ENCODE data around the gene SPATA2L.
"Not testable (repeated sequence)": the region's sequence is repeated elsewhere in the genome, so short reads cannot be mapped to it uniquely, and the experiment has no call there.

Gene SPATA2L

DNA sequence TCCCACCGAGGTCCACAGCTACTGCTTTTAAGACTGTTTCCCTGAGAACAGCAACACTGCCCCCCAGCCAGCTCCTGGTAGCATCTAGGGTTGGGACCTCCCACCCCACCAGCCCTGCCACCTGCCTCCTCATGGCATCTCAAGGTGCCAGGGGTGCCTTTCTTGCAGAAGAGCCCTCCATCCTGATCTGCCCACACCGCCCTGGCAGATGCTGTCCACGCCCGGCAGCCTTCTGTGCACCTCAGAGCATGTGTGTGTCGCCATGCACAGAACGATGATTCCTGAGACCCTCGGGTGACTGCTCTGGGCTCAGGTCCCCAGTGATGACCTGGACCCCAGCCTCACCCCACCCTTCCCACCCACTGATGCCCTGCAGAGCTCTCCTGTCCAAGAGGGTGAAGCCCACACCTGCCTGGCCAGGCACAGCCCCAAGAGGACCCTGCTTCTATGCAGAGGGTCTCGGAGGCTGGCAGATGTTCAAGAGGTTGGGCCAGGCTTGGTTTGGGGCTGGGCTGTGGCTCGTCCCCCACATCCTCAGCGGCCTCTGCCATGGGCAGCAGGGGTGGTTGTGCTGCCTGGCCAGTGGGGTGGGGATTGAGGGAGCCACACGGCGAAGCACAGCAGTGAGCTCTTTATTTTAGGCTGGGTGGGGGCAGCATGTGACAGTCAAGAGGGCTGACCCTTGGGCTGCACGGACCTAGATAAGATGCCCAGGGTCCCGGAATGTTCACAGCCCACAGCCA is 5.2 kb upstream of the SPATA2L start:
- DNase-seq = peak; percentile 59

DNA sequence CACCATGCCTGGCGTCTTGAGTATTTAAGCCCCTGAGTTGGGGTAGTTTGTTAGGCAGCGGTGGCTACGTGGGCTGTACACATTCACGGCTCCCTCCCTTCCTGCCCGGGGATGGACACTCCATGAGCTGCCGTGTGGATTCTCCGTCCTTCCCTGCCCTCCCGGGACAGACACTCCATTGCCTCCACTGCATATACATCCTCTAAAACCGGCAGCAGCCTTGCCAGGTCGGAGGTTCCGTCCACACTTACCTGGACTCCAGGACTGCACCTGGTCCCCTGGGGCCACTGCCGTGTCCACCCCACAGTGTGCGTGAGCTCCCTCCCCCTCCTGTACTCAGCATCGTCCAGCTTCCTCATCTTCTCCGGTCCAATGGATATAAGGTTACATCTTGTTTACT is 3.5 kb upstream of the SPATA2L start:
- no peak for DNase-seq

DNA sequence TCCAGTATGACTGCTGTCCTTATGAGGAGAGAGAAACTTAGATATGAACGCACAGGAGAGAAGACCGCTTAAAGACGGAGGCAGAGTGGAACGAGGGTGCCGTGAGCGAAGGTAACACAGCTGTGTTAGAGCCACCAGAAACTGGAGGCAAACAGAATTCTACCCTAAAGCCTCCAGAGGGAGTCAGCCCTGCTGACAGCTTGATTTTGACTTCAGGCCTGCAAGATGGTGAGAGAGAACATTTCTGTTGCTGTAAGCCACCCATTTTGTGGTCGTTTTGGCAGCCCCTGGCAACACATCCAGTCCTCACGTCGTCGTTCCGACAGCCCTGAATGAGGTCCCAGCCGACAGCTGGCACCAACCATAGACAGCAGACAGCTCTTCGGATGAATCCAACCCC is 2.8 kb upstream of the SPATA2L start:
- no peak for DNase-seq

DNA sequence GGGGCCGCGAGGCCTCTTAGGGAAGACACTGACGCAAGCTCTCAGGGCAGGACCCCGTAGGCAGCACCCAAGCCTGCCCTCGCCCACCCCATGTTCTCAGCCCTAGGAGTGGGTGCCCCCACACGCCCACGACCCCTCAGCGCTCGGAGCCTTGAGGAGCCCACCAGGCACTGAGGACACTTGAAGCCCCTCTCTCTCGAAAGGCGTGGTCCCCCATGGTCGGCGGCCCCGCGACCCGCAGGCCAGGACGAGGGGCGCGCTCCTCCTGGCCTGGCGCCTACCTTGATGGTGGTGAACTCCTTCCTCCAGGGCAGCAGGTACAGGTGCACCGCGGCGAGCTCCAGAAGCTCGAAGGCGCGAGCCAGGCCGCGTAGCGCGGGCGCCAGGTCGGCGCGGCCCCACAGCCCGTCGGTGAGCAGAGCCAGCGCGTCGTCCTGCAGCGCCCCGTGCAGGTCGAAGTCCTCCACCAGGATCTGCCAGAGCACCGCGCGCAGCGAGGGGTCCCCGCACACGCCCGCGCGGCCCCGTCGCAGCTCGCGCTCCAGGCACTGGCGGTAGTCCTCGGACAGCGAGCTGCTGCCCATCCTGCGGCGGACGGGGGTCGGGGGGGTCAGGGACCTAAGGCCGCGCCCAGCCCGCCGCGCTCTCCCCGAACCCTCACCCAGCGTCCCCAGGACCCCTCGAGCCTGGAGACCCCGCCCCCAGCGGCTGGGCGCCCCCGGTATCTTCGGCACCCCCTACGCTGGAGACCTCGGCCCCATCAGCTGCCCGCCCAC is 668 bp downstream of the SPATA2L start:
- peak; percentile 77 for DNase-seq

DNA sequence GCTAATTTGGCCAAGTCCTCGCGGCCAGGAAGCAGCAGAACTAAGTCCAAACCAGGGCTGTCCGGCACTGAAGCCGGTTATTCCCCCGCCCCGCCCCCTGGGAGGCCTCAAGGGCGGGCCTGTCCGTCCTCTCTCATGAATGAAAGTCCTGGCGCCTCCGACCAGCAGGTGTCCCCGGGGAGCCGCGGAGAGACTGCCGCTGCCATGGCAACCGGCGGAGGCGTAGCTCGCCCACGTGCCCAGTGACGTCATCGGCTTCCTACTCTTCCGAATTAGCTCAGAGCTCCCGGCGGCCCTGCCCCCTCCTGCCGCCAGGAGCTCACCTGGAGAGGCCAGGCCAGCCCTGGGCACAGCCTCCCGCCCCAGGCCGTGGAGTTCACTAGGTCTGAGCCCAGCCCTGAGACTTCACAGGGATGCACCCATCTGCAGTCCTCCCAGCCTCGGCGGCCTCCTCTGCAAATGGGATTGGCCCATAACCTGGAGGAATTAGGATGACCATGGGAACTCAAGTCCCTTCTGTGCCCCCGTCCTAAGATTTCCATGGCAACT is 1.3 kb downstream of the SPATA2L start:
- peak; percentile 100 for DNase-seq

DNA sequence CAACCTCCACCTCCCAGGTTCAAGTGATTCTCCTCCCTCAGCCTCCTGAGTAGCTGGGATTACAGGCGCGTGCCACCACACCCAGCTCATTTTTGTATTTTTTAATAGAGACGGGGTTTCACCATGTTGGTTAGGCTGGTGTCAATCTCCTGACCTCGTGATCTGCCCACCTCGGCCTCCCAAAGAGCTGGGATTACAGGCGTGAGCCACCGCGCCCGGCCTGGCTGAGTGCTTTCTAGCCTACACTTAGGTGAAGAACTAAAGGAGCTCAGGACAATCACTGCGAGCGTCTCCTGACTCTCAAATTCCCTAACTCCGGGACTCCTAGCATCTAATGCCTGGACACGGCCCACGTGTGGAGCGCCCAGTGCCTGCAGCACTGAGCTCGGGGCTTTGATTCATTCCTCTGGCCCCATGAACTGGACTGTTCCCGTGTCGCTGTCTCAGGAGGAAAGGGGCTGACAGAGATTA is 1.8 kb downstream of the SPATA2L start:
- not testable (repeated sequence) for DNase-seq

DNA sequence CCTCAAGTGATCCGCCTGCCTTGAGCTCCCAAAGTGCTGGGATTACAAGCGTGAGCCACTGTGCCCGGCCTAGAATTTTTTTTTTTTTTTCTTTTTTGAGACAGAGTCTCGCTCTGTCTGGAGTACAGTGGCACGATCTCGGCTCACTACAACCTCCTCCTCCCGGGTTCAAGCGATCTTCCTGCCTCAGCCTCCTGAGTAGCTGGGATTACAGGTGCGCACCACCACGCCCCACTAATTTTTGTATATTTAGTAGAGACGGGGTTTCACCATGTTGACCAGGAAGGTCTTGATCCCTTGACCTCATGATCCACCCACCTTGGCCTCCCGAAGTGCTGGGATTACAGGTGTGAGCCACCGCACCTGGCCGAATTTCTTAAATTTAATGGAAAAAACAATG is 2.8 kb downstream of the SPATA2L start:
- not testable (repeated sequence) for DNase-seq

DNA sequence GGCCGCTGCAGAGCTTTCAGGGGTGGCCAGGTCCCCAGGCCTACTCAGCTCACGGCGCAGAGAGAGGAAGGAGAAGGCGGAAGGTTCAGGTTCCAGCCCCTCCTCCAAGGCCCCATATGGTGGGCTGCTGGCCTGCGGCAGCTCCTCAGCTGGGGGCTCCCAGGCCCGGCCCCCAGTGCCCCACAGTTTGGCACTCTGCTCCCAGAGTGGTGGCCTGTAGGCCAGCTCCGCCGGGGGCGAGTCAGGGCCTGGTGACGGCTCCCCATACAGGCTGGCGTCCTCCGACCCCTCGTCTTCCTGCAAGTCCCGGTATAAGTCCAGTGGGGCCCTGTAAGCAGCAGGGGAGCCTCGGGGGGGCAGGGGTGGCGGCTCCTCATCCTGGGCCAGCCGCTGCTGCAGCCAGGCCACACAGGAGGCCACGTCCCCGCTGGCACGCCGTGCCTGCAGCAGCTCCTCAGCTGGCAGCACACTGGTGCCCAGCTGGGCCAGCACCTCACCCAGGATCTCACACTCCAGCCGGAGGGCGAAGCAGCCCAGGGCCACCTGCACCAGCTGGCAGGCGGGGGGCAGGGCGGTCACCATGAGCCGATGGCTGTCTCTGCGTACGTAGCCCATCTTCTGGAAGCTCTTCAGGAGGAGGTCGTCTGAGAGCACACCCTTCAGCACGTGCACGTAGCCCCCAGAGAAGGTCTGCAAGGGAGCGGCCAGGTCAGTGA is 3.7 kb downstream of the SPATA2L start:
- peak; percentile 67 for DNase-seq

DNA sequence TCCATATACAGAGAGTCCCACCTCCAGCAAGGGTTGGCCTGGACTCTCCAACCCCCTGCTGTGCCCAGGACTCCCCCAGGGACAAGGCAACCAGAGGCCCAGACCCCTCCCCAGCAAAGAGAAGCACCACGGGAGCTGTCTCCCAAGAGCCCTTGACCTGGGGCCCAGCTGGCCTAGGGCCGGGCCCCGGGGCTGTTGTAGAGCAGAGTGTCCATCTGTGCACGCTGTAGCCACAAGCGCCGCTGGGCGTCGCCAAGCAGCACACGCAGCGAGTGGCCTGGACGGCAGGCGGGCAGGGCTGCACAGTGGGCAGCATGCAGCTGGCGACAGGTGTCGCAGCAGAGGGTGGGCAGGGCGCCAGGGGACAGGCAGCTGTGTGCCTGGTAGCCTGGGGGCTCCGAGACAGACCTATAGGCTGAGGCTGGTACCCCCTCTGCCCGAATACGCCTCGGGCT is 4.3 kb downstream of the SPATA2L start:
- peak; percentile 52 for DNase-seq

DNA sequence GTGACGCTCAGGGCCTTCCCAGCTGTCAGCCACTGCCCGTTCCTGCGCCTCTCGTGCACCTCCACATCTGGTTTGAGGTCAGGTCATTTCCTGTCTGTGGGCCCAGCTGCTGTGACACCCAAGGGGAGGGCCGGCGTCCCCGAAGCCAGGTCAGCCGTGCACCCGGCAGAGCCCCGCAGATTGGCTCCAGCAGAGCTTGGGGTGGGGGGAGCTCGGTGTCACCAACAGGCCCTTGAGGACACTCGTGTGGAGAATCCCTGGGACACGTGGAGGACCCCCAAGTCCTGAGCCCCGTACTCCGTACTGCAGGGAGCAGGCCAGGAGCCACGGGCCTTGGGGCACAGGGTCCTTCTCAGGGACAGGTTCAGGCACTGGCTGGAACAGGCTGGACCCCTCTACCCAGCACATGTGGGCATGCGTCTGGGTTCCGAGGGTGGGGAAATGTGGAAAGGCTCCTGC is 4.8 kb downstream of the SPATA2L start:
- DNase-seq = peak; percentile 61

DNA sequence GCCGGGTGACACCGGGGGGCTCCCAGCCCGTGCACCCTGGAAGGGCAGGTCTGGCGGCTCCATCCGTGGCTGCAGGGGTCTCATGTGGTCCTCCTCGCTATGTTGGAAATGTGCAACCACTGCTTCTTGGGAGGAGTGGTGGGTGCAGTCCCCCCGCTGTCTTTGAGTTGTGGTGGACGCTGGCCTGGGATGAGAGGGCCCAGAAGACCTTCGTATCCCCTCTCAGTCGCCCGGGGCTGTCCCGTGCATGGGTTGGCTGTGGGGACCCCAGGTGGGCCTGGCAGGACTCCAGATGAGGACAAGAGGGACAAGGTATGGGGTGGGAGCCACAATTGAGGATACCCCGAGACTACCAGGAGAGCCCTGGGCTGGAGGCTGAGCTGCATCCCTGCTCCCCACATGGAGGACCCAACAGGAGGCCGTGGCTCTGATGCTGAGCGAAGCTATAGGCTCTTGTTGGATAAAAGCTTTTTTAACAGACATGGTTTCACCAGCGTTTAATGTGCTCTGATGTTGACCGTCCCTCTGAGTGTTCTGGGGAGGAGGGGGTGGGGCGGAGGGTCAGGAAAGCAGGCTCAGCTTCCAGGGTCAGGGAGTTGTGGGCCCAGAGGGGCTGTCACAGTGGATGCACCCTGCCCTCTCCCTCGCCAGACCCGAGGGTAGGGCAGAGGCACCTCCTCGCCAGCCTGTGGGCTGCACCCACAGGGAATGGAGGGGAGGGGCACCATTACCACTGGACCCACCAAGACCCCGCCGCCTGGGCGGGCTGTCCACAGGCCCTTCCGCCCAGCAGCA is 5.4 kb downstream of the SPATA2L start:
- peak; percentile 63 for DNase-seq

DNA sequence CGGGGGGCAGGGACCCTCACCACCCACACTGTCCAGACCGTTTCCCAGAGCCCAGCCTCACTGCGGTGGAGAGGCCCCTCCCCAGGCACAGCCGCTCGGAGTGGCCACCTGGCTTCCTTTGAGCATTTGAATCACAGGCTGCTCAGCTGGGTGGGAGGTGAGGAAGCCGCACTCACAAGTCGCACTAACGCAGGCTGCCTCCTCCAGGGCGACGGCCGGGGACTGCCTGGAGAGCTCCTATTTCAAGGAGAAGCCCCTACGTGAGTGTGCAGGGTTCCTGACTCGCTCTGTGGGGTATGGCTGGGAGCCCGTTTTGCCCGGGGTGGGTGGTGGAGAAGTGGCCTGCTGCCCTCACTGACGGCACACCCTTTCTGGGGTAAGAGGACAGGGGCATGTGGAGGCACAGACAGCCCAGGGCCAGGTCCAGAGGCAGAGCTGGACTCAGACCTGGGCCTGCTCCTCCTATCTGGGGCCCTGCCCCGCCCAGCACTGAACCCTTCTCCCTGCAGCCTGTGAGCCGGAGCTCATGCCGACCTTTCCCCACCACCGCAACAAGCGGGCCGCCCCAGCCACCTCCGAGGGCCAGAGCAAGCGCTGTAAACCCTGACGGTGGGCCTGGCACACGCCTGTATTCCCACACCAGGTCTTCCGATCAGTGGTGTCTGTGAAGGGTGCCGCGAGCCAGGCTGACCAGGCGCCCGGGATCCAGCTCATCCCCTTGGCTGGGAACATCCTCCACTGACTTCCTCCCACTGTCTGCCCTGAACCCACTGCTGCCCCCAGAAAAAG is 6.2 kb downstream of the SPATA2L start:
- DNase-seq = peak; percentile 61

DNA sequence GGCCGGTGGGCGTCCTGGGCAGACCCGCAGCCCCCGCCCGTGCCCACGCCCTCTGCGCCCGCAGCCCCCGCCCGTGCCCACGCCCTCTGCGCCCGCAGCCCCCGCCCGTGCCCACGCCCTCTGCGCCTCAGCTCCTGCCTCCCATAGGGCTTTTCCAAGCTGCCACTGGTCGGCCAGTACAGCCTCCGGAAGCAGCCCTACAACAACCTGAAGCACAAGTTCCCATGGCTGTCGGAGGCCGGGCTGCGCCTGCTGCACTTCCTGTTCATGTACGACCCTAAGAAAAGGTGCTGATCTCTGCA is 6.8 kb downstream of the SPATA2L start:
- not testable (repeated sequence) for DNase-seq

DNA sequence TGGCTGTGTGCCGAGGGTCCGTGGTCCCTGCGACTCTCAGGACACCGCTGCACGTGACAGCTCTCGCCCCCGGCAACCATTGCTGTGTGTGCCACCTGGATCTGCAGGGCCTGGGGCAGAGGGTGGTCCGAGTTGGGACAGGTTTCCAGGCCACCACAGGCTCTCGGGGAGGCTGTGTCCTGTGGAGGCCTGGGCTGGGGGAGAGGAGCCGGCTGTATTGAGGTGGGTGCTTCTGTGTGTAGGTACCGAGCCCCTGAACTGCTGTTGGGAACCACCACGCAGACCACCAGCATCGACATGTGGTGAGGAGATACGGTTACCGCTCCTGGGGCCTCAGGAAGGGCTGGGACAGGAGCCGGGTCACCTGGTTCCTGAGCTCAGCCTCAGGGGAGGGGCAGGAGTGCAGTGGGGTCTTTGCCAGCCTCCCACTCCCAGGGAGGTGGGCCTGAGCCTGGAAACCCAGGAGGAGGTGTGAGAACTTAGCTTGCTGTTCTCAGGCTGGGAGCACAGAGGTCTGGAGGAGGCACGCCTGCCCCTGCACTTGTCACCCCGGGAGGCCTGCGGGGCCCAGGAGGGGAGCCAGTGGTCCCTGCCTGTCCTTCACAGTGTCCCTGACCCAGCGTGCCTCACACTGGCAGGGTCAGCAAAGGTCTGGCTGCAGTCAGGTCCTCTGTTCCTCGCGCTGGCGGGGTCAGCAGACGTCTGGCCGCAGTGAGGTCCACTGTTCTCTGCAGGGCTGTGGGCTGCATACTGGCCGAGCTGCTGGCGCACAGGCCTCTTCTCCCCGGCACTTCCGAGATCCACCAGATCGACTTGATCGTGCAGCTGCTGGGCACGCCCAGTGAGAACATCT is 7.3 kb downstream of the SPATA2L start:
- peak; percentile 55 for DNase-seq

DNA sequence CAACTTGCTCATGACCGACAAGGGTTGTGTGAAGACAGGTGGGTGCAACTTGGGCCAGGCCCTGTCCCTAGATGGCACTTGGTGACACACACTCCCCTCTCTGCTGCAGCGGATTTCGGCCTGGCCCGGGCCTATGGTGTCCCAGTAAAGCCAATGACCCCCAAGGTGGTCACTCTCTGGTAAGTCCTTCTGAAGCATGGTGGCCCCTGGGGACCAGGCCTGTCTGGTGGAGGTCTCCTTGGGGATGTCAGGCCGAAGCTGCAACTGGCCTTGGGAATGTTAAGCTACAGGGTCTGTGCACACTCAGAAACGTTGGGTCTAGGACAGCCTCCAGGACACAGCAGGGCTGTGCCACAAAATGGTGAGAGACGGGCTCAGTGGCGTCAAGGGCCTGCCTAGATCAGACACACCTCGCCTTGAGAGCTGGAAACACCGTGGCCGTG is 8.2 kb downstream of the SPATA2L start:
- no peak for DNase-seq

DNA sequence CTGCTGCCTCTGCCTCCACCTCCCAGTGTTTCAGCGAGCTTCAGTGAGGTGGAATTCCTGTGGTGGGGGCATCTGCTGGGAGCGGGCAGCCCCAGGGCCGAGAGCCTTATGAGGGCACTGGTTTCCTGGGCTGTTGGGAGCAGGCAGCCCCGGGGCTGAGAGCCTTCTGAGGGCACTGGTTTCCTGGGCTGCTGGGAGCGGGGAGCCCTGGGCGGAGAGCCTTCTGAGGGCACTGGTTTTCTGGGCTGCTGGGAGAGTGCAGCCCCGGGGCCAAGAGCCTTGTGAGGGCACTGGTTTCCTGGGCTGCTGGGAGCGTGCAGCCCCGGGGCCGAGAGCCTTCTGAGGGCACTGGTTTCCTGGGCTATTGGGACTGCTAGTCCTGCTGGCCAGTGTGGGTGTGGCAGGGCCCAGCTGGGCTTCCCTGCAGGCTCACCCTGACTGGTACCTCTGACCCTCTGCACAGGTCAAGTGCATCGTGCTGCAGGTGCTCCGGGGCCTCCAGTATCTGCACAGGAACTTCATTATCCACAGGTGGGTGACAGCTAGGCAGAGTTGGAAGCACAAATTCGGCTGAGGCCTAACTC is 9.4 kb downstream of the SPATA2L start:
- DNase-seq = no peak

DNA sequence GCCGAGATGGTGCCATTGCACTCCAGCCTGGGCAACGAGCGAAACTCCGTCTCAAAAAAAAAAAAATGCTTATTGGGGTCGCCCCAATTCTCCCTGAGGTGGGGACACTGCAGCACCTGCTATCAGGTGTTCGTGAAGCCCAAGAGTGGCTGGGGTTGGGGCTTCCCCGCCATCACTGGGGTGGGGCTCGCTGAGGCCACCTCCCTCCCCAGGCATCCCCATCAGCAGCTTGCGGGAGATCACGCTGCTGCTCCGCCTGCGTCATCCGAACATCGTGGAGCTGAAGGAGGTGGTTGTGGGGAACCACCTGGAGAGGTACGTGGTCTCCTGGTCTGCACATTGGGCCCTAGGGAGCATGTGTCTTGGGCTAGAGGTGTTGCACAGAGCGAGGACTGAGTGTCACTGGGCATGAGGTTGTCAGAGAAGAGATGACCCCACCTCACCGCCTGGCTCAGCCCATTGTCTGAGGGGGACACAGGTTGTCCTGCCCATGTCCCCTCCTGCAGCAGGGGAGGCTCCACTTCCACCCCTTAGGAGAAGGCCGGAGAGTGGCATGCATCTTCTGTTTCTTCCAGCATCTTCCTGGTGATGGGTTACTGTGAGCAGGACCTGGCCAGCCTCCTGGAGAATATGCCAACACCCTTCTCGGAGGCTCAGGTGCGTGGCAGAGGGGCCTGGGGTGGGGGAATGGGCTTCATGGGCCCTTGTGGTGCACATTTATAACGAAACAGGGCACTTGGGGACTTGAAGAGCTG is 10.1 kb downstream of the SPATA2L start:
- no peak for DNase-seq

DNA sequence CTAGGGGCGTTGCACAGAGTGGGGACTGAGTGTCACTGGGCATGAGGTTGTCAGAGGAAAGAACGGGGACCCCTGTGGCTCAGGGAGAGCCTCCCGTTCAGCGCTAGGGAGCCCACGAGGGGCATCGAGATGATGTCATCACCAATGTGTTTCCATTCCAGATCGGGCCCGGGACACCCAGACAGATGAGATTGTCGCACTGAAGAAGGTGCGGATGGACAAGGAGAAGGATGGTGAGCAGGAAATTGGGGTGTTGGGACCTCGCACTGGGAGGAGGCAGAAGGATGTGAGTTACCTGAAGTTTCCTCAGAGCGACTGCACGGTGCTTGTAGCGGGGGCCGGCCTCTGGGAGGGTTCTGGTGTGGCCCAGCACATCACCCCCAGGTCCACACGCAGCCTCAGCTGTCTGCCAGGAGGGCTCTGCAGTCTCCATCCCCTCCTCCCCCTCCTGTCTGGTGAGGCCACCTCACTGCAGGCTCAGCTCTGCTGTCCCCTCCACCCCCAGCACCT is 11.1 kb downstream of the SPATA2L start:
- no peak for DNase-seq

DNA sequence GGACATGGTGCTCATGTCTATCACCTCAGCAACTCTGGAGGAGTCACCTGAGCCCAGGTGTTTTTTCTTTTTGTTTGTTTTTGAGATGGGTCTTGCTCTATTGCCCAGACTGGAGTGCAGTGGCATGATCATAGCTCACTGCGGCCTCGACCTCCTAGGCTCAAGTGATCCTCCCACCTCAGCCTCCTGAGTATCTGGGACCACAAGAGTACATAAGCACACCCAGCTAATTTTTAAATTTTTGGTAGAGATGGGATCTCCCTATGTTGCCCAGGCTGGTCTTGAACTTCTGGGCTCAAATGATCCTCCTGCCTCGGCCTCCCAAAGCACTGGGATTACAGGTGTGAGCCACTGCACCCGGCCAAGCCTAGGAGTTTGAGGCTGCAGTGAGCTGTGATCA is 11.9 kb downstream of the SPATA2L start:
- not testable (repeated sequence) for DNase-seq
